Glutamatergic neuron (in vitro differentiated cells): ENCODE results near the gene EIF4G3. TPM values are rescaled to one million over a fixed set of nuclear protein-coding genes. Genes with fewer than 3 reads are reported as not detected.
"Not testable (repeated sequence)": the region's sequence is repeated elsewhere in the genome, so short reads cannot be mapped to it uniquely, and the experiment has no call there.

Experiments used
- DNase-seq: peaks from one replicate; pipeline ENCODE4 v3.0.0; 2022
- H3K27ac Mint-ChIP-seq: one replicate; pipeline ENCODE4 v1.8.0; 2020; ENCODE audit warnings: mild to moderate bottlenecking, mixed read lengths, inconsistent platforms; ENCODE audit not compliant: unreplicated experiment
- H3K27me3 Mint-ChIP-seq: one replicate; pipeline ENCODE4 v1.8.0; 2020; ENCODE audit warnings: mild to moderate bottlenecking, moderate library complexity, mixed read lengths, inconsistent platforms; ENCODE audit not compliant: unreplicated experiment
- H3K36me3 Mint-ChIP-seq: one replicate; pipeline ENCODE4 v1.8.0; 2020; ENCODE audit warnings: mild to moderate bottlenecking, mixed read lengths, inconsistent platforms; ENCODE audit not compliant: unreplicated experiment
- H3K4me1 Mint-ChIP-seq: one replicate; pipeline ENCODE4 v1.8.0; 2020; ENCODE audit warnings: mild to moderate bottlenecking, low read depth, mixed read lengths, inconsistent platforms; ENCODE audit not compliant: unreplicated experiment
- H3K4me3 Mint-ChIP-seq: one replicate; pipeline ENCODE4 v1.8.0; 2020; ENCODE audit warnings: mild to moderate bottlenecking, mixed read lengths, inconsistent platforms; ENCODE audit not compliant: unreplicated experiment
- H3K9me3 Mint-ChIP-seq: one replicate; pipeline ENCODE4 v1.8.0; 2020; ENCODE audit warnings: mild to moderate bottlenecking, moderate library complexity, mixed read lengths, inconsistent platforms; ENCODE audit not compliant: unreplicated experiment
- total RNA-seq: library from RNA; stranded (reverse); fragmentation: NEBNext Ultra II Directional; extraction: Animal tissue kit (Norgen Biotek cat#: 25700); gene quantifications from one replicate; pipeline ENCODE4 v1.2.1, GENCODE V29; 2021; ENCODE audit not compliant: unreplicated experiment
- TF ChIP-seq, protein P1 (sequence below): fragments of 200-600 bp; sonication (generic); IDR thresholded peaks from one replicate; pipeline ENCODE4 v1.5.0; 2021; ENCODE audit not compliant: partially characterized antibody, unreplicated experiment

Gene EIF4G3
- total RNA-seq, 1 donor from 2014 or later = 100 TPM

GRCh38 chr1:21175324-21175669, 1.4 kb downstream of the EIF4G3 start:
- TF ChIP-seq, protein P1, sequence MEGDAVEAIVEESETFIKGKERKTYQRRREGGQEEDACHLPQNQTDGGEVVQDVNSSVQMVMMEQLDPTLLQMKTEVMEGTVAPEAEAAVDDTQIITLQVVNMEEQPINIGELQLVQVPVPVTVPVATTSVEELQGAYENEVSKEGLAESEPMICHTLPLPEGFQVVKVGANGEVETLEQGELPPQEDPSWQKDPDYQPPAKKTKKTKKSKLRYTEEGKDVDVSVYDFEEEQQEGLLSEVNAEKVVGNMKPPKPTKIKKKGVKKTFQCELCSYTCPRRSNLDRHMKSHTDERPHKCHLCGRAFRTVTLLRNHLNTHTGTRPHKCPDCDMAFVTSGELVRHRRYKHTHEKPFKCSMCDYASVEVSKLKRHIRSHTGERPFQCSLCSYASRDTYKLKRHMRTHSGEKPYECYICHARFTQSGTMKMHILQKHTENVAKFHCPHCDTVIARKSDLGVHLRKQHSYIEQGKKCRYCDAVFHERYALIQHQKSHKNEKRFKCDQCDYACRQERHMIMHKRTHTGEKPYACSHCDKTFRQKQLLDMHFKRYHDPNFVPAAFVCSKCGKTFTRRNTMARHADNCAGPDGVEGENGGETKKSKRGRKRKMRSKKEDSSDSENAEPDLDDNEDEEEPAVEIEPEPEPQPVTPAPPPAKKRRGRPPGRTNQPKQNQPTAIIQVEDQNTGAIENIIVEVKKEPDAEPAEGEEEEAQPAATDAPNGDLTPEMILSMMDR = no peak

DNA sequence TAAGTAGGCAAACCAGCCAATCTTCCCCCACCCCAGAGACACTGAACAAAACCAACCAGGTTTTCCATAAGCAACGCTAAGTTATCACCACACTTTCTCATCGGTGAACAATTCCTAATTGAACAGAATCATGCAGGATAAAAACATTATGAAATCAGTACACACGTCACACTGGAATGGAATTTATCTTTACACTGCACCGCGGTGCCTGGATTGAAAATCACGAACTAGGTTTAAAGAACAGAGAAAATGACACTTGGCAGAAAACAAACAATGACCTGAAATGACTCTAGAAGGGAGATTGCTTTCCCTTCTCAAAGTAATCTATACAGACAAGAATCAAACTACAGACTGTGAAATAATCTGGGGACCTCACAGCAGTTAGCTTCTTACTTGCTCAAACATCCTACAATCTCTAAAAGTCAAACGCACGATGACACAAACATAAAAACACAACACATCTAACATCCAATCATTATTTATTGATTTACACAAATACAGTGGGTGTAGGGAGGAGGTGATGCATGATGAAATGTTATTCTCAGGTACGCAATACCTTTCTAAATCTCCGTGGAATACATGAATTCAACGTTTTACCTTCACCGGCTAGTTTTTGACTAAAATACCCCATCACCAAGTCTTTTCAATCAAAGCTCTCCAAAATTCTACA, 1.9 kb downstream of the EIF4G3 start:
- peak overlapping the region; percentile 80 for H3K27ac Mint-ChIP-seq

More at GRCh38 chr1:21175324-21175669, 1.4 kb downstream of the EIF4G3 start:
- peak overlapping the region; percentile 80 for H3K27ac Mint-ChIP-seq
- no peaks in the 10 kb centered on the region for H3K36me3 Mint-ChIP-seq
- peaks cover 3% of the 10 kb centered on the region for H3K9me3 Mint-ChIP-seq
- peaks cover 13% of the 10 kb centered on the region for H3K4me1 Mint-ChIP-seq
- peak overlapping the region; percentile 96 for H3K4me3 Mint-ChIP-seq
- DNase-seq = no peak
- peaks cover 2% of the 10 kb centered on the region for H3K27me3 Mint-ChIP-seq

DNA sequence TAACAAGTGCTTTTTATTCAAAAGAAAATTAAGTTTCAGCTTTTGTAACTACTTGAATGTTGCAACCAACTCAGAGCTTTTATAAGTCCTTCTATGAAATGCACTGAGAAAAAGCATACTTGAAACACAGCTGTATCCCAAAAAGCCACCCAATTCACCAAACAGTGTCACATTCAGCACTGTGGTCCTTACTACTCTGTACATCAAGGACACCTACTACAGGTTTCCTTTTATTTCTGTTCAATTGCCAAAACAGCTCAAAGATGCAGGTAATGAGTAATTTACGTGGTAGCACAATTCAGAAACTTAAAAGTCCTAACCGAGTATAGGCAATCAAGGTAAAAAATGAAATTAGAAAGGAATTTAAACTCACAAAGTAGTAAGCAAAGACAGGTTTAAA, 2.5 kb downstream of the EIF4G3 start:
- TF ChIP-seq, protein P1 = no peak
- Mint-ChIP-seq H3K4me3 (peak overlapping the region; percentile 96), H3K27me3 (peaks cover 2% of the 10 kb centered on the region), H3K9me3 (peaks cover 3% of the 10 kb centered on the region), H3K27ac (peak overlapping the region; percentile 80), H3K36me3 (no peaks in the 10 kb centered on the region), H3K4me1 (peaks cover 13% of the 10 kb centered on the region)
- no peak for DNase-seq

More for the DNA sequence above, 1.9 kb downstream of the EIF4G3 start:
- Mint-ChIP-seq H3K36me3 (no peaks in the 10 kb centered on the region), H3K4me1 (peaks cover 13% of the 10 kb centered on the region), H3K4me3 (peak overlapping the region; percentile 96), H3K27me3 (peaks cover 2% of the 10 kb centered on the region), H3K9me3 (peaks cover 3% of the 10 kb centered on the region)
- TF ChIP-seq, protein P1 = no peak
- DNase-seq = no peak

- H3K4me1 Mint-ChIP-seq = peaks cover 13% of the 10 kb centered on the region
- not testable (repeated sequence) for H3K36me3 Mint-ChIP-seq, H3K27ac Mint-ChIP-seq, H3K4me3 Mint-ChIP-seq, H3K9me3 Mint-ChIP-seq, H3K27me3 Mint-ChIP-seq, DNase-seq
Observed at GRCh38 chr1:21173096-21173495, 3.6 kb downstream of the EIF4G3 start.

GRCh38 chr1:21170837-21171236, 5.9 kb downstream of the EIF4G3 start:
- H3K4me3 Mint-ChIP-seq, H3K27ac Mint-ChIP-seq, DNase-seq, H3K9me3 Mint-ChIP-seq, H3K36me3 Mint-ChIP-seq, H3K27me3 Mint-ChIP-seq: not testable (repeated sequence)
- peaks cover 13% of the 10 kb centered on the region for H3K4me1 Mint-ChIP-seq

GRCh38 chr1:21168444-21168843, 8.3 kb downstream of the EIF4G3 start:
- no peaks in the 10 kb centered on the region for H3K4me1 Mint-ChIP-seq
- peaks cover 4% of the 10 kb centered on the region for H3K36me3 Mint-ChIP-seq
- TF ChIP-seq, protein P1 = no peak
- H3K9me3 Mint-ChIP-seq = no peaks in the 10 kb centered on the region
- H3K4me3 Mint-ChIP-seq = no peak overlapping the region
- no peak for DNase-seq
- no peak overlapping the region for H3K27ac Mint-ChIP-seq
- H3K27me3 Mint-ChIP-seq = no peaks in the 10 kb centered on the region
